GM18526 (cell line): ENCODE data around the gene EML3.

ENCODE experiments used
- POLR2A ChIP-seq: IDR thresholded peaks from 3 replicates; pipeline ENCODE4 v1.6.1; 2011; ENCODE audit not compliant: insufficient read length; ENCODE audit errors: extremely low read depth

EML3 gene

GRCh38 chr11:62604460-62605120 is 8.0 kb downstream of the EML3 start:
- TF ChIP-seq POLR2A = no peak

- TF ChIP-seq POLR2A = no peak
Measured at GRCh38 chr11:62603776-62604299, 8.7 kb downstream of the EML3 start.

- no peak for TF ChIP-seq POLR2A
Measured at GRCh38 chr11:62603072-62603408, 9.5 kb downstream of the EML3 start.

- no peak for TF ChIP-seq POLR2A
Measured at GRCh38 chr11:62602141-62603071, 10.2 kb downstream of the EML3 start.

- TF ChIP-seq POLR2A = peak; percentile 53
Measured at GRCh38 chr11:62601372-62602140, 11.0 kb downstream of the EML3 start, which contains the start of gene MTA2. TSS of gene MTA2 (minus strand) at chr11:62601865. CDS start at chr11:62601450, 415 bp downstream.

- no peak for TF ChIP-seq POLR2A
Measured at GRCh38 chr11:62601122-62601371, 11.5 kb downstream of the EML3 start.

GRCh38 chr11:62600367-62601121 is 12.0 kb downstream of the EML3 start:
- TF ChIP-seq POLR2A = no peak

- no peak for TF ChIP-seq POLR2A
Measured at GRCh38 chr11:62599901-62600300, 12.7 kb downstream of the EML3 start.

GRCh38 chr11:62599069-62599696 is 13.4 kb downstream of the EML3 start:
- TF ChIP-seq POLR2A = no peak

- no peak for TF ChIP-seq POLR2A
Measured at GRCh38 chr11:62595124-62595523, 17.5 kb downstream of the EML3 start.

- TF ChIP-seq POLR2A = peak; percentile 21
Measured at GRCh38 chr11:62593434-62594044, 19.0 kb downstream of the EML3 start.

- no peak for TF ChIP-seq POLR2A
Measured at GRCh38 chr11:62592989-62593421, 19.6 kb downstream of the EML3 start.

GRCh38 chr11:62592146-62592815 is 20.3 kb downstream of the EML3 start:
- TF ChIP-seq POLR2A = no peak
